GM12891 (cell line): Measurements from ENCODE around the gene MAPK8IP2.
"Not testable (repeated sequence)": the region's sequence is repeated elsewhere in the genome, so short reads cannot be mapped to it uniquely, and the experiment has no call there.

Experiments
- DNase-seq: peaks from one replicate; pipeline ENCODE4 v3.0.0; 2011; ENCODE audit warnings: low spot score; ENCODE audit not compliant: insufficient read length
- FAIRE-seq: peaks from 2 replicates; lab custom pipeline; 2011; peaks lifted over from hg19 to GRCh38; lab: Jason Lieb, UNC
- PAX5 ChIP-seq: IDR thresholded peaks from 2 replicates; pipeline ENCODE4 v1.6.1; 2011; ENCODE audit warnings: low read length, moderate library complexity, mild to moderate bottlenecking; ENCODE audit not compliant: insufficient read depth, severe bottlenecking
- POLR2A ChIP-seq: IDR thresholded peaks from 2 replicates; pipeline ENCODE4 v1.6.1; 2011; ENCODE audit warnings: low read depth, low read length, control low read depth
- POLR2AphosphoS5 ChIP-seq: IDR thresholded peaks from 2 replicates; pipeline ENCODE4 v1.6.1; 2011; ENCODE audit warnings: low read depth, low read length, control low read depth
- POU2F2 ChIP-seq: IDR thresholded peaks from 2 replicates; pipeline ENCODE4 v1.6.1; 2011; ENCODE audit warnings: low read depth, mild to moderate bottlenecking, control low read depth, low read length, moderate library complexity
- SPI1 ChIP-seq: IDR thresholded peaks from 2 replicates; pipeline ENCODE4 v1.6.1; 2011; ENCODE audit warnings: low read depth, low read length, control low read depth
- TAF1 ChIP-seq: IDR thresholded peaks from 2 replicates; pipeline ENCODE4 v1.6.1; 2011; ENCODE audit warnings: low read depth, low read length, control low read depth

The MAPK8IP2 gene

DNA sequence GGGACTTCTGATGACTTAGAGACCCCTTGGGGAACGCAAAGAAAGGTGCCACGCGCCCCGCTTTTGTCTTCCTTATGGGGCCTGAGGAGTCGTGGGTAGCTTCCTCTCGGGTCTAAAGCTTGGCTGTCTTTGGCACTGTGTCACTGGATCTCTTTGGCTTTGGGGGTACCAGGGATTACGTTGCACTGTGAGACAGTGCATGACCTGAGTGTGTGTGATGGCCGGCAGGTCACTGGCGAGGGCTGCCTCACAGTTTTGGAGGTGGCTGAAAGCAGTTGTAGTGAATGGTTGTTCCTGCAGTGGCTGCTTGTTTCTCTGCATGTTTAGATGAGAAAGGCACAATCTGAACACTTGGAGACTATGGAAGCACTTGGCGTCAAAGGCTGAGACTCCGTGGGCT is 33.2 kb downstream of the MAPK8IP2 start:
- FAIRE-seq (no peak), DNase-seq (no peak)
- TF ChIP-seq TAF1 (no peak), SPI1 (no peak), POLR2AphosphoS5 (no peak), POLR2A (no peak), POU2F2 (no peak), PAX5 (no peak)

- DNase-seq (no peak), FAIRE-seq (no peak)
- TF ChIP-seq SPI1, result no peak
- no peak for TF ChIP-seq POU2F2
- no peak for TF ChIP-seq POLR2AphosphoS5
- TF ChIP-seq TAF1, result no peak
- TF ChIP-seq POLR2A, result no peak
- no peak for TF ChIP-seq PAX5
These were observed 35.0 kb downstream of the MAPK8IP2 start for GRCh38 chr22:50635591-50635990.

GRCh38 chr22:50640296-50640695 is 39.7 kb downstream of the MAPK8IP2 start:
- not testable (repeated sequence) for DNase-seq, FAIRE-seq

DNA sequence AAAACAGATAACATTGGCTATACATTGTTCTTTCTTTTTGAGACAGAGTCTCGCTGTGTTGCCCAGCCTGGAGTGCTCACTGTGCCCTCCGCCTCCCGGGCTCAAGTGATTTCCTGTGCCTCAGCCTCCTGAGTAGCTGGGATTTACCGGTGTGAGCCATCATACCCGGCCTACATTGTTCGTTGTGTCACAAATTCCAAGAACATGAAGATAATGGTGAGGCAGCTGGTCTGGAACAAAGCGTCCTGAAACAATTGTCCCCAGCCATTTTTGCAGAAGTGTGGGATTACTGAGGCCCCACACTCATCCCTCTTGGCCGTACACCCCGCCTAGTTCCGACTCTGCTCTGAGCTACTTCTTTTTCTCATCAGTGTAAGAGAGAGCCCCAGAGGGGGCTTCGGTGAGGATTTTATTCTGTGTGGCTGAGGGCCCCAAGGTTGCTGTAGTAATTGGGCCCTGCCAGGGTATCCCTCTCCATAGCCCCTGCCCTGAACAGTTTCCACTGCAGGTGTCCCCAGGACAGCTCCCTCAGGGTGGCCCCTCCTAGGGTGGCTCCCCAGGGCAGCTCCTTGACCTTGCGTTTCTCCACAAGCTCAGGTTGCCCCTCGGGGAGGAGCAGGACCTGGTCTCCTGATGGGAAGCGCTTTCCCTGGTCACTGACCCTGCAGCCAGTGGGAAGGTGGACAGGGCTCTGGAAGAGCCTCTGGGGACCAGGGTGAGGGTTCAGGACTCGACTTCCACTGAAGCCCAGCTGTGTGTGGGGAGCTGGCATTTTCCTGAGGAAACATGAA is 40.5 kb downstream of the MAPK8IP2 start:
- DNase-seq (no peak), FAIRE-seq (no peak)
- TF ChIP-seq TAF1 (no peak), POU2F2 (no peak), SPI1 (no peak), POLR2A (no peak), POLR2AphosphoS5 (no peak), PAX5 (no peak)

DNA sequence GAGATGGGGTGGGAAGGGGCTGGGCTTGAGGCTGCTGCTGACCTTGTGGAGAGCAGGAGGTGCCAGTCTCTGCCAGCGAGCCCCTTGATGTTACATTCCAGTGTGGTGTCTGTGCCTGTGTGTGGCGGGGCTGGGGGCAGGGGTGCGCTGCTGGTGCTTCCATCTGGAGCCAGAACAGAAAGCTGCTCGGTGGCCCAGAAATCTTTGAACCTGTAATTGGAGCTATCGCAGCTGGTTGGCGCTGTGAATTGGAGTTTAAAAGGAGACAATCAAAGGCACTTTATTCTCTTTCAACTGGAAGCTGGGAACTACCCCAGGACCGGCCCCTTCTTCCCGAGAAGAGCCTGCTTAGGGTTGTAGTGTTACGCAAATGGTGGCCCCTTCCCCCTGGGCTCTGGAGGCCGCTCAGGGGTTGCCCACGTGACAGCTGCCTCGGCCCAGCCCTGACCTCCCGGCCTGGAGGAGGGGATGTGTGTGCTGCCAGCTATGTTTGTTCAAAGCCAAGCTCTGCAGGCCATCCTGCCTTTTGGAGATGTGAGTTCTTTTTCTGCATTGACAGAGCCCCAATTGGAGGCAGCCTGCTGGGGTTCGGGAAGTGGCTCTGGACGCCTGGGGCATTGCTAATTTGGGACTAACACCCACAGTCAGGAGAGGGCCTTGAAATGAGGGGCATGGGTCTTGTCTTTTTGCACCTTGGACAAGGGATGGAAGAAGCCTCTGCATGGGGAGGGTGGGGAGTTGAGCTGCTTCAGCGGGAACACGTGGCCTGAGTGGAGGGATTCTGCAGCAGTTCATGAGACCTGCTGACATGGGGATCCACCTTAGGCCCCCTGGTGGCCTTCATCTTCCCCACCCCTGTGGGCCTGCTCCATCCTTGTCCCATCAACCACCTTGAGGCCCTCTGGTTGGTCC is 41.4 kb downstream of the MAPK8IP2 start:
- no peak for DNase-seq

GRCh38 chr22:50643021-50643820 is 42.6 kb downstream of the MAPK8IP2 start:
- peak; percentile 67 for FAIRE-seq
- DNase-seq, result not testable (repeated sequence)

More for the DNA sequence above, 41.4 kb downstream of the MAPK8IP2 start:
- FAIRE-seq, result no peak
- no peak for TF ChIP-seq POU2F2
- TF ChIP-seq PAX5, result no peak
- no peak for TF ChIP-seq POLR2A
- TF ChIP-seq POLR2AphosphoS5, result no peak
- no peak for TF ChIP-seq TAF1

GRCh38 chr22:50643821-50644101 is 43.2 kb downstream of the MAPK8IP2 start:
- FAIRE-seq, result peak; percentile 35
- not testable (repeated sequence) for DNase-seq

DNA sequence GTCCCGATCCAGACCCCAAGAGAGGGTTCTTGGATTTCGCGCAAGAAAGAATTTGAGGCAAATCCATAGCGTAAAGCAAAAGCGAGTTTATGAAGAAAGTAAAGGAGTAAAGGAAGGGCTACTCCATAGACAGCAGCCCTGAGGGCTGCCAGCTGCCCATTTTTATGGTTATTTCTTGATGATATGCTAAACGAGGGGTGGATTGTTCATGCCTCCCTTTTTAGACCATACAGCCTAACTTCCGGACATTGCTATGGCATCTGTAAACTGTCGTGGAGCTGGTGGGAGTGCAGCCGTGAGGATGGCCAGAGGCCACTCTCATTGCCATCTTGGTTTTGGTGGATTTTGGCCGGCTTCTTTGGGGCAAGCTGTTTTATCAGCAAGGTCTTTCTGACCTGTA is 52.7 kb downstream of the MAPK8IP2 start:
- DNase-seq, result no peak
- TF ChIP-seq POU2F2 (no peak), PAX5 (no peak), SPI1 (no peak), TAF1 (no peak), POLR2AphosphoS5 (no peak), POLR2A (no peak)
- no peak for FAIRE-seq

- DNase-seq, FAIRE-seq: not testable (repeated sequence)
These were observed 54.1 kb downstream of the MAPK8IP2 start for GRCh38 chr22:50654664-50655063.

DNA sequence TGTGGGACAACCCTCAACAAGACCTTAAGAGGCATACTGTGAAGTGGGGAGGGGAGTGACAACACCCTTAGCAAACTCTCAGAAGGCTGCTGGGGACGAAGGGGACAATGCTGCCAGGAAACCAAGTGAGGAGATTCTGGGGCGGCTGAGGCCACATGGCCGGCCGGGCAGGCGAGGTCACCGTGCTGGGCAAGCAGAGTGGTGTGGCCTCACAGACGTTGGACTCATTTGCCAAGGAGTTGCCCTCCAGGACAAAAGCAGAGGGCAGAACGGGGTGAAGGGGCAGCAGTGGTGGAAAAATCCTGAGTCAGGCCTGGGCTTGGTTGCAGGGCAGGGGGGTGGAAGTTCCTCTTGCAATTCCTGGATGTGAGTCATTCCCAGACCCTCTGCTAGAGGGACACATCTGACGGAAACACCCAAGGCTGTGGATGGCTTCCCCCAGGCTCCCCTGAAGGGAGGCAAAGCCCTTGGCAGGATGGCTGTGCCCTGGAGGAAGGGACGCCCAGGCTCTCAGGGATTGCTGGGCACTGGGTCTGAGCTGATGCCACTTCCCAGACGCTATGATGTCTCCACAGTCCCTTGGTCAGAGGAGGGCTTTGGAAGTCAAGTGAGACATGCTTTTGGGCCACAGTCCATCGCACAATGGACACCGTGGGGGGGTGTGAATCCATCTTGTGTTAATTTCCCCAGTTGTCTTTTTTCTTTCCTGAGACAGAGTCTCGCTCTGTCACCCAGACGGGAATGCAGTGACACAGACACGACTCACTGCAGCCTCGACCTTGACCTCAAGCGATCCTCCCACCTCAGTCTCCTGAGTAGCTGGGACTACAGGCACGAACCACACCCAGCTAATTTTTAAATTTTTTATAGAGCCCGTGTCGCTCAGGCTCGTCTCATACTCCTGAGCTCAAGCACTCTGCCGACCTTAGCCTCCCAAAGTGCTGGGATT is 55.8 kb downstream of the MAPK8IP2 start:
- no peak for DNase-seq
- TF ChIP-seq POLR2AphosphoS5 (no peak), TAF1 (no peak), PAX5 (no peak), POU2F2 (no peak), SPI1 (no peak), POLR2A (no peak)
- FAIRE-seq, result no peak
